ENCODE results near the gene SLC25A21.
"Not testable (repeated sequence)": the region's sequence is repeated elsewhere in the genome, so short reads cannot be mapped to it uniquely, and the experiment has no call there.

SLC25A21 gene

GRCh38 chr14:36866867-36867266 lies 305.5 kb downstream of the SLC25A21 start:
- no peak for DNase-seq (ENCODE audit: low read depth in 2 of 2)

GRCh38 chr14:36863271-36863670 lies 309.1 kb downstream of the SLC25A21 start:
- no peak for DNase-seq (ENCODE audit: low read depth in 2 of 2)

- not testable (repeated sequence) for DNase-seq (ENCODE audit: low read depth in 2 of 2)
These were observed 310.2 kb downstream of the SLC25A21 start for GRCh38 chr14:36862237-36862636.

- DNase-seq (ENCODE audit: low read depth in 2 of 2) = no peak
These were observed 311.6 kb downstream of the SLC25A21 start for GRCh38 chr14:36860831-36861230.

- no peak for DNase-seq (ENCODE audit: low read depth in 2 of 2)
These were observed 313.3 kb downstream of the SLC25A21 start for GRCh38 chr14:36859119-36859518.

GRCh38 chr14:36857842-36858445 lies 314.5 kb downstream of the SLC25A21 start:
- no peak for DNase-seq (ENCODE audit: low read depth in 2 of 2)

- DNase-seq (ENCODE audit: low read depth in 2 of 2) = no peak
These were observed 315.3 kb downstream of the SLC25A21 start for GRCh38 chr14:36857136-36857535.

GRCh38 chr14:36856095-36856878 lies 316.1 kb downstream of the SLC25A21 start:
- DNase-seq (ENCODE audit: low read depth in 2 of 2) = no peak

GRCh38 chr14:36855396-36855795 lies 317.0 kb downstream of the SLC25A21 start:
- DNase-seq (ENCODE audit: low read depth in 2 of 2) = no peak

GRCh38 chr14:36852981-36853691 lies 319.3 kb downstream of the SLC25A21 start:
- no peak for DNase-seq (ENCODE audit: low read depth in 2 of 2)

- DNase-seq (ENCODE audit: low read depth in 2 of 2) = no peak
These were observed 324.2 kb downstream of the SLC25A21 start for GRCh38 chr14:36848213-36848612.

- no peak for DNase-seq (ENCODE audit: low read depth in 2 of 2)
These were observed 325.0 kb downstream of the SLC25A21 start for GRCh38 chr14:36847366-36847765.

GRCh38 chr14:36845356-36846012 lies 326.9 kb downstream of the SLC25A21 start:
- no peak for DNase-seq (ENCODE audit: low read depth in 2 of 2)

GRCh38 chr14:36844443-36845195 lies 327.8 kb downstream of the SLC25A21 start:
- DNase-seq (ENCODE audit: low read depth in 2 of 2) = no peak

GRCh38 chr14:36843410-36843809 lies 329.0 kb downstream of the SLC25A21 start:
- DNase-seq (ENCODE audit: low read depth in 2 of 2) = no peak

- DNase-seq (ENCODE audit: low read depth in 2 of 2) = no peak
These were observed 337.3 kb downstream of the SLC25A21 start for GRCh38 chr14:36835128-36835527.

GRCh38 chr14:36834293-36834692 lies 338.1 kb downstream of the SLC25A21 start:
- no peak for DNase-seq (ENCODE audit: low read depth in 2 of 2)

- DNase-seq (ENCODE audit: low read depth in 2 of 2) = no peak
These were observed 342.9 kb downstream of the SLC25A21 start for GRCh38 chr14:36829547-36829946.

- DNase-seq (ENCODE audit: low read depth in 2 of 2) = no peak
These were observed 344.5 kb downstream of the SLC25A21 start for GRCh38 chr14:36827861-36828260.

- DNase-seq (ENCODE audit: low read depth in 2 of 2) = no peak
These were observed 345.8 kb downstream of the SLC25A21 start for GRCh38 chr14:36826614-36827013.

GRCh38 chr14:36824854-36825253 lies 347.6 kb downstream of the SLC25A21 start:
- DNase-seq (ENCODE audit: low read depth in 2 of 2) = no peak

All from stimulated activated CD8-positive, alpha-beta memory T cell treated with anti-CD3 and anti-CD28 coated beads, Interleukin-15, amount 100 ng/mL, for 4 hours (primary cell).